H1 (cell line): ENCODE data around the gene DDIAS.

Experiments
- CHD7 ChIP-seq: fragments of 300-600 bp; sonication (generic); IDR thresholded peaks from 2 replicates; pipeline ENCODE4 v1.7.1; 2012; ENCODE audit warnings: low read length, moderate library complexity, mild to moderate bottlenecking, inconsistent platforms; ENCODE audit not compliant: insufficient replicate concordance
- GABPA ChIP-seq: IDR thresholded peaks from 2 replicates; pipeline ENCODE4 v1.6.1; 2011; ENCODE audit warnings: mild to moderate bottlenecking, low read length, moderate library complexity, borderline replicate concordance; ENCODE audit not compliant: insufficient read depth
- HDAC6 ChIP-seq: IDR thresholded peaks from one replicate; pipeline ENCODE4 v1.7.1; 2012; ENCODE audit warnings: low read depth, mild to moderate bottlenecking, inconsistent platforms, low read length, moderate library complexity
- JUND ChIP-seq: IDR thresholded peaks from 2 replicates; pipeline ENCODE4 v1.6.1; 2011; ENCODE audit warnings: mild to moderate bottlenecking, improper control_type of control experiment, low read length
- POLR2A ChIP-seq, 2 experiments: IDR thresholded peaks; 1 replicate in 1 of 2; 2 replicates in 1 of 2; pipeline ENCODE4 v1.6.1; 2011; ENCODE audit warnings: low read depth in 2 of 2, low read length in 2 of 2, mild to moderate bottlenecking in 2 of 2; ENCODE audit errors: control extremely low read depth in 1 of 2
- POLR2AphosphoS5 ChIP-seq: IDR thresholded peaks from 2 replicates; pipeline ENCODE4 v1.6.1; 2011; ENCODE audit warnings: low read depth, low read length
- RFX5 ChIP-seq: IDR thresholded peaks from 2 replicates; pipeline ENCODE4 v1.6.1; 2011; ENCODE audit warnings: low read depth, low read length, improper control_type of control experiment, borderline replicate concordance
- TF ChIP-seq, protein P1 (sequence below), 3 experiments: IDR thresholded peaks; 1 replicate in 2 of 3; 2 replicates in 1 of 3; pipeline versions ENCODE4 v1.5.1 to v1.6.1; 2011; ENCODE audit warnings: low read length in 3 of 3, mild to moderate bottlenecking in 3 of 3, inconsistent platforms in 2 of 3, low read depth in 1 of 3, moderate library complexity in 1 of 3; ENCODE audit not compliant: insufficient read depth in 1 of 3; ENCODE audit errors: control extremely low read depth in 1 of 3

DNA sequence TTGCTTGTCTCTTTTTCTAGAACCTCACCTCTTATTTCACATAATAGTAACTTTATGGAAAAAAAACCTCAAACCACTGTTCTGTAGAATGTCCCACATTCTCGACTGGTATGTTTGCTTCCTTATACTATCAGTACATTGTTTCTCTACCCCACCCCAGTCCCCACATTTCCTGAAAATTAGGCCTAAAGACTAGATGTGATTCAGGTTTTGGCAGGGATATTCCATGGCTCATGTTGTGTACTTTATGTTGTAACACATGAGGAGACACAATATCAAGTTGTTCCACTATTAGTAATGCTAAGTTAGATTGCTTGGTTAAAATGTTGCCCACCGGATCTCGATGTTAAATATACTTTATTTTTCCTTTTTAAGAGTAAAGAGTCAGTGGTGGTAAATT, 34.7 kb downstream of the DDIAS start:
- TF ChIP-seq, protein P1, sequence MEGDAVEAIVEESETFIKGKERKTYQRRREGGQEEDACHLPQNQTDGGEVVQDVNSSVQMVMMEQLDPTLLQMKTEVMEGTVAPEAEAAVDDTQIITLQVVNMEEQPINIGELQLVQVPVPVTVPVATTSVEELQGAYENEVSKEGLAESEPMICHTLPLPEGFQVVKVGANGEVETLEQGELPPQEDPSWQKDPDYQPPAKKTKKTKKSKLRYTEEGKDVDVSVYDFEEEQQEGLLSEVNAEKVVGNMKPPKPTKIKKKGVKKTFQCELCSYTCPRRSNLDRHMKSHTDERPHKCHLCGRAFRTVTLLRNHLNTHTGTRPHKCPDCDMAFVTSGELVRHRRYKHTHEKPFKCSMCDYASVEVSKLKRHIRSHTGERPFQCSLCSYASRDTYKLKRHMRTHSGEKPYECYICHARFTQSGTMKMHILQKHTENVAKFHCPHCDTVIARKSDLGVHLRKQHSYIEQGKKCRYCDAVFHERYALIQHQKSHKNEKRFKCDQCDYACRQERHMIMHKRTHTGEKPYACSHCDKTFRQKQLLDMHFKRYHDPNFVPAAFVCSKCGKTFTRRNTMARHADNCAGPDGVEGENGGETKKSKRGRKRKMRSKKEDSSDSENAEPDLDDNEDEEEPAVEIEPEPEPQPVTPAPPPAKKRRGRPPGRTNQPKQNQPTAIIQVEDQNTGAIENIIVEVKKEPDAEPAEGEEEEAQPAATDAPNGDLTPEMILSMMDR (IDR thresholded peaks at IDR 0.05; ENCODE audit: control extremely low read depth in 1 of 3, insufficient read depth in 1 of 3, low read depth in 1 of 3, low read length in 3 of 3) = no peak
- TF ChIP-seq POLR2A (IDR thresholded peaks at IDR 0.05; ENCODE audit: control extremely low read depth in 1 of 2, low read depth in 2 of 2, low read length in 2 of 2) = no peak
- no peak for TF ChIP-seq GABPA
- TF ChIP-seq JUND = no peak
- no peak for TF ChIP-seq HDAC6
- no peak for TF ChIP-seq POLR2AphosphoS5
- no peak for TF ChIP-seq CHD7
- TF ChIP-seq RFX5 = no peak
